Measurements from ENCODE around the gene FBH1. TPM values are rescaled to one million over a fixed set of nuclear protein-coding genes. Genes with fewer than 3 reads are reported as not detected.

FBH1 gene
- total and polyA plus RNA-seq, 10 of the 15 experiments (the other 5 are each of a cell fraction or from before 2014, with no cell fraction given) = 6.1 to 67.6 (median 47.2) TPM

- no peak for TF ChIP-seq ZNF592 (IDR thresholded peaks at IDR 0.05)
- no peak for TF ChIP-seq RCOR1 (conservative IDR thresholded peaks at IDR 0.05; ENCODE audit: low read depth, low read length)
- no peak for TF ChIP-seq ZNF207 (IDR thresholded peaks at IDR 0.05; ENCODE audit: borderline replicate concordance)
These were observed 2.0 kb downstream of the FBH1 start (continued) for GRCh38 chr10:5892007-5892406.

- in situ Hi-C loops (cut with MboI) = no loop called here
- Histone ChIP-seq H3K4me3 (no peak overlapping the region), H3K4me2 (ENCODE audit: control insufficient read depth, insufficient read depth) (no peak overlapping the region), H4K20me1 (ENCODE audit: control insufficient read depth, insufficient read depth) (no peaks in the 10 kb centered on the region; the same call in 1 of the 2 replicates), H3K27me3 (replicated peaks in 1 of 2; ENCODE audit: control insufficient read depth in 2 of 2, insufficient read depth in 2 of 2, low read length in 1 of 2) (no peaks in the 10 kb centered on the region), H3K9ac (ENCODE audit: control insufficient read depth, insufficient read depth, low read length) (no peak overlapping the region), H3K36me3 (ENCODE audit: control insufficient read depth in 2 of 2, insufficient read depth in 2 of 2, low read length in 1 of 2) (peaks cover 1 to 14% of the 10 kb centered on the region in 2 experiments; a peak in 3 of 4 replicates), H3K79me2 (ENCODE audit: control insufficient read depth, insufficient read depth, low read length) (peaks cover 68% of the 10 kb centered on the region), H2AFZ (ENCODE audit: control insufficient read depth, low read depth, low read length) (no peak overlapping the region), H3K27ac (ENCODE audit: control insufficient read depth, insufficient read depth) (no peak overlapping the region), H3K9me3 (replicated peaks; ENCODE audit: control insufficient read depth, insufficient read depth, low read length) (peaks cover 3% of the 10 kb centered on the region), H3K4me1 (ENCODE audit: control insufficient read depth, insufficient read depth, low read length) (peaks cover 26% of the 10 kb centered on the region)
- POLR2A ChIA-PET = interaction anchor here (0.6 to 1.2 kb wide), 2 partner anchors 9 to 78 kb away, joined by 3 to 4 read pairs; no protein-coding TSS in a partner anchor
- SMC1A ChIA-PET (ENCODE audit: uncharacterized antibody, unreplicated experiment) = interaction anchor here (0.9 to 2.0 kb wide), 2 partner anchors 11 to 78 kb away, joined by 3 to 14 read pairs; no protein-coding TSS in a partner anchor
- 100% methylated on average over 2 of the region's 2 CpGs for WGBS (ENCODE audit: insufficient coverage, insufficient replicate concordance, low lambda C conversion rate, missing lambda C conversion rate)
- CTCF ChIA-PET = interaction anchor here (1.0 to 1.6 kb wide), 3 partner anchors 83 to 121 kb away, joined by 3 to 5 read pairs (median 3); no protein-coding TSS in a partner anchor
- no peak for FAIRE-seq
- RAD21 ChIA-PET (ENCODE audit: unreplicated experiment) = interaction anchor here (1.8 kb wide), 1 partner anchor 11 kb away, joined by 4 read pairs; no protein-coding TSS in a partner anchor
- BruUV-seq (replicated peaks) = no TSS peak
- ATAC-seq = no peak
- DNase-seq (ENCODE audit: low read depth, low spot score) = no peak
- intact Hi-C loops (cut with micrococcal nuclease; ENCODE audit: unreplicated experiment) = loop anchor here (5.0 kb wide), 2 partner anchors 81 to 84 kb away; partner anchors contain the start of genes GDI2 and IL15RA
- TF ChIP-seq JUNB (IDR thresholded peaks at IDR 0.05) (no peak), WRNIP1 (IDR thresholded peaks at IDR 0.05; ENCODE audit: borderline replicate concordance, low read depth, low read length) (no peak), PML (IDR thresholded peaks at IDR 0.05; ENCODE audit: low read length) (no peak), CREB1 (IDR thresholded peaks at IDR 0.05; ENCODE audit: low read depth) (no peak), MYC (IDR thresholded peaks at IDR 0.05; ENCODE audit: insufficient read depth, insufficient read length, insufficient replicate concordance, low read length, severe bottlenecking) (no peak), NFYB (IDR thresholded peaks at IDR 0.05; ENCODE audit: insufficient read depth, low read depth, low read length) (no peak), POLR2A (IDR thresholded peaks at IDR 0.05; ENCODE audit: low read depth, low read length) (no peak), MYB (IDR thresholded peaks at IDR 0.05; ENCODE audit: borderline replicate concordance, low read depth, low read length) (no peak), IKZF1 (conservative IDR thresholded peaks at IDR 0.05) (no peak), RUNX3 (IDR thresholded peaks at IDR 0.05; ENCODE audit: low read length) (no peak), NR2C1 (IDR thresholded peaks at IDR 0.05) (no peak), ZBTB4 (CRISPR knock-in tag; IDR thresholded peaks at IDR 0.05) (no peak), TCF3 (IDR thresholded peaks at IDR 0.05; ENCODE audit: borderline replicate concordance, insufficient read depth, low read depth, low read length) (no peak), GATAD2B (conservative IDR thresholded peaks at IDR 0.05; ENCODE audit: low read depth) (no peak)
These were observed 3.3 kb downstream of the FBH1 start for GRCh38 chr10:5893321-5893720.

All from GM12878 (cell line).